Neutrophil (primary cell): Measurements from ENCODE around the gene SOCS1.
"Not testable (repeated sequence)": the region's sequence is repeated elsewhere in the genome, so short reads cannot be mapped to it uniquely, and the experiment has no call there.

Source experiments
- H3K27ac ChIP-seq: fragments of 200-600 bp; sonication (generic); 2 replicates; pipeline ENCODE4 v1.5.1; 2016; ENCODE audit warnings: mild to moderate bottlenecking, moderate library complexity
- H3K27me3 ChIP-seq: fragments of 200-600 bp; sonication (generic); 2 replicates; pipeline ENCODE4 v1.6.0; 2016; ENCODE audit warnings: mild to moderate bottlenecking
- H3K36me3 ChIP-seq: fragments of 200-600 bp; sonication (generic); 2 replicates; pipeline ENCODE4 v1.5.1; 2017
- H3K4me1 ChIP-seq, 2 experiments: fragments of 200-600 bp in 1 of 2; sonication (generic) in 1 of 2; 1 replicate in 1 of 2; 2 replicates in 1 of 2; pipeline versions ENCODE4 v1.5.1 to v1.6.1; 2013 to 2016; ENCODE audit warnings: low read depth in 1 of 2, low read length in 1 of 2, mild to moderate bottlenecking in 1 of 2, moderate library complexity in 1 of 2; ENCODE audit not compliant: control insufficient read depth in 1 of 2, insufficient read depth in 1 of 2
- H3K4me3 ChIP-seq, 2 experiments: fragments of 200-600 bp in 1 of 2; sonication (generic) in 1 of 2; 1 replicate in 1 of 2; 2 replicates in 1 of 2; pipeline ENCODE4 v1.5.1; 2013 to 2016; ENCODE audit warnings: low read depth in 1 of 2, low read length in 1 of 2, mild to moderate bottlenecking in 1 of 2, moderate library complexity in 1 of 2
- H3K9me3 ChIP-seq: fragments of 200-600 bp; sonication (generic); 2 replicates; pipeline ENCODE4 v1.5.1; 2016
- CTCF ChIP-seq: fragments of 200-600 bp; sonication (generic); IDR thresholded peaks from 2 replicates; pipeline ENCODE4 v1.5.1; 2016; ENCODE audit warnings: antibody characterized with exemption

Gene SOCS1

DNA sequence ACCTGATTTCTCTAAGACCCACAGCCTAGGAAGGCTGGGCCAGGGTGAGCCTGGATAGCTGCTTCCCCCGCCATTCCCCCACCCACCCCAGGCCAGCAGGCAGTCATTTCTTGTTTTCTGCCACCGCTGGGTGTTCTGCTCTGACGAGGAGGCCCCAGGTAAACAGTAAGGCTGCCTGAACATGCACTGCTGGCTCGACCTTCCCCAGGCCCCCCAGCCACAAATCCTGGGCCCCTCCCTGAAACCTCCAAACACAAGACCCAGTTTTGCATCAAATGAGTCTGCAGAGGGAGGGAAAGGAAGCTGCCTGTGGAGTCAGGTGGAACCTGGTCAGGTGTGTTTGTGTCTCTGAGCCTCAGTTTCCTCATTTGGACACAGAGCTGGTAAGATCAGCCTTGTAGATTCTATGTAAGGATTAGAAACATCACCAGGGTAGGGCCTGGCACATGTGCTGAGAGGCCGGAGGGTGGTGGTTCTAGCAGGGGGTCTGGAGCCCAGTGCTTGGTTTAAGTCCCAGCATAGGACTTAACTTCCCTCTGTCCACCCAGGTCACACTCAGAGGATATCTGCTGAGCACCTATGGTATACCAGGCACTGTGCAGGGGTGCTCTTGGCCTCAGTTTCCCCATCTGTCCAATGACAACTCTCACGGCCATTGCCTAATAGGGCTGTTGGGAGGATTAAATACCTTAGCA lies 44.0 kb upstream of the SOCS1 start:
- Histone ChIP-seq H3K27me3 (no peaks in the 10 kb centered on the region), H3K27ac (no peak overlapping the region), H3K36me3 (no peaks in the 10 kb centered on the region), H3K9me3 (no peaks in the 10 kb centered on the region), H3K4me1 (peaks cover 14 to 16% of the 10 kb centered on the region in 2 experiments), H3K4me3 (no peak overlapping the region)
- no peak for TF ChIP-seq CTCF

GRCh38 chr16:11298950-11299547 lies 43.0 kb upstream of the SOCS1 start:
- H3K27ac ChIP-seq, H3K4me3 ChIP-seq, H3K9me3 ChIP-seq, H3K27me3 ChIP-seq, H3K36me3 ChIP-seq: not testable (repeated sequence)
- peaks cover 11 to 13% of the 10 kb centered on the region in 2 experiments for H3K4me1 ChIP-seq

GRCh38 chr16:11298143-11298900 lies 42.3 kb upstream of the SOCS1 start:
- no peaks in the 10 kb centered on the region for H3K27me3 ChIP-seq
- H3K9me3 ChIP-seq = no peaks in the 10 kb centered on the region
- H3K36me3 ChIP-seq = no peaks in the 10 kb centered on the region
- H3K4me1 ChIP-seq = peaks cover 11 to 13% of the 10 kb centered on the region in 2 experiments
- TF ChIP-seq CTCF = no peak
- no peak overlapping the region for H3K4me3 ChIP-seq
- peak overlapping the region; percentile 29 for H3K27ac ChIP-seq

GRCh38 chr16:11297492-11298142 lies 41.6 kb upstream of the SOCS1 start:
- H3K27me3 ChIP-seq = no peaks in the 10 kb centered on the region
- TF ChIP-seq CTCF = no peak
- H3K27ac ChIP-seq = peak overlapping the region; percentile 29
- H3K4me3 ChIP-seq = peak overlapping the region in 1 of 2 experiments; percentile 32
- peaks cover 11 to 13% of the 10 kb centered on the region in 2 experiments for H3K4me1 ChIP-seq
- H3K9me3 ChIP-seq = no peaks in the 10 kb centered on the region
- no peaks in the 10 kb centered on the region for H3K36me3 ChIP-seq

DNA sequence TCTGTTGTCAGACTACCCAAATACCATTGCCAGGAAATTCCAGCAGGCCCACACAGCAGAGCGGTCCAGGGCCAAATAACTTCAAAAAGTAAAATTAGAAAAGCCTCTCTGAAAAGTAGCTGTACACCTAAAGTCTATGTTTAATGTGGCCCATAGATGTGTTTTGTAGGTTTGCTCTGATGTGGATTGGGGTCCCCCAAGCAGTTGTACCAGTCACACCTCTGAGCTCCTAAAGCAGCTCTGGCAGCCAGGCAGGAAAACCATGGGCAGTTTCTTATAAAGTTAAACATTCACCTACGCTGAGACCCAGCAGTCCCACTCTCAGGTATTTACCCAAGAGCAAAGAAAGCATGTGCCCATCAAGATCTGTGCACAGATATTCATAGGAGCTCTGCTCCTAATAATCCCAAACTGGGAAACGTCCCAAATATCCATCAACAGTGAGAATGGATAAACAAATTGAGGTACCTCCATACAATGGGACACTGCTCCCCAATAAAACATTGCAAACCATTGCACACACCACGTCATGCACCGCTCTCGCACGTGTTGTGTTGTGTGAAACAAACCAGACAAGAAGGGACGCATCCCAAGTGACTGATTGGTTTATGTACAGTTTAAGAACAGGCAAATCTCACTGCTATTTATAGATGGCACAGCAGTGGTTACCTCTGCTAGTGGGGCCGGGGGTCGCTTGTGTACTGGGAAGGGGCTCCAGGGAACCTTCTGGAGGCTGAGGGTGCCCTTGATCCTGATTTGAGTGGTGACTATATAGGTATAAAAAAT lies 40.9 kb upstream of the SOCS1 start:
- Histone ChIP-seq H3K36me3 (no peaks in the 10 kb centered on the region), H3K27ac (no peak overlapping the region), H3K27me3 (no peaks in the 10 kb centered on the region), H3K4me3 (peak overlapping the region in 1 of 2 experiments; percentile 32), H3K9me3 (no peaks in the 10 kb centered on the region), H3K4me1 (peaks cover 11 to 13% of the 10 kb centered on the region in 2 experiments)
- TF ChIP-seq CTCF = no peak
